GM12878 (cell line): ENCODE results near the gene MAMDC2. TPM values are rescaled to one million over a fixed set of nuclear protein-coding genes. Genes with fewer than 3 reads are reported as not detected.

Experiments
- ATAC-seq: fragments of 200-7000 bp; cut with Tn5 transposase; 3 replicates; pipeline ENCODE4 v1.9.1; 2020; ENCODE audit warnings: mild to moderate bottlenecking, moderate library complexity
- BruUV-seq: library from RNA; stranded (reverse); fragments of 400-500 nt; replicated peaks from 2 replicates; lab custom pipeline; 2021; lab: Mats Ljungman, UMichigan
- CTCF ChIA-PET: fragments of 300-600 bp; sonication (Branson Sonifier 250); formaldehyde crosslinking; extraction: SDS; loops from one replicate; lab custom pipeline; 2021; ENCODE audit warnings: inconsistent platforms; lab: Yijun Ruan, JAX
- POLR2A ChIA-PET: fragments of 350-600 bp; formaldehyde crosslinking; extraction: SDS; loops from one replicate; lab custom pipeline; 2021; ENCODE audit warnings: inconsistent platforms; lab: Charles Lee
- RAD21 ChIA-PET: fragments of 300-600 bp; sonication (Branson Sonifier 250); formaldehyde crosslinking; loops from one replicate; lab custom pipeline; 2023; ENCODE audit warnings: antibody characterized with exemption; ENCODE audit not compliant: unreplicated experiment; lab: Charles Lee
- SMC1A ChIA-PET: fragments of 300-600 bp; sonication (Branson Sonifier 250); formaldehyde crosslinking; loops from one replicate; lab custom pipeline; 2023; ENCODE audit not compliant: unreplicated experiment, uncharacterized antibody; lab: Charles Lee
- DNase-seq: peaks from one replicate; pipeline ENCODE4 v3.0.0-alpha.2; 2011; ENCODE audit warnings: low read depth, low spot score
- FAIRE-seq: peaks from 3 replicates; lab custom pipeline; 2011; peaks lifted over from hg19 to GRCh38; lab: Jason Lieb, UNC
- H2AFZ ChIP-seq: 2 replicates; pipeline ENCODE4 v1.6.0; 2011; ENCODE audit warnings: low read depth, low read length, control low read depth; ENCODE audit not compliant: control insufficient read depth
- H3K27ac ChIP-seq: 2 replicates; pipeline ENCODE4 v1.5.1; 2011; ENCODE audit warnings: control low read depth; ENCODE audit not compliant: control insufficient read depth, insufficient read depth
- H3K27me3 ChIP-seq, 2 experiments: replicated peaks in 1 of 2; 2 replicates each; pipeline versions ENCODE4 v1.6.0 to v1.6.1; 2011; ENCODE audit warnings: low read length in 1 of 2; ENCODE audit not compliant: control insufficient read depth in 2 of 2, insufficient read depth in 2 of 2
- H3K36me3 ChIP-seq, 2 experiments: 2 replicates each; pipeline ENCODE4 v1.5.1; 2011; ENCODE audit warnings: low read length in 1 of 2; ENCODE audit not compliant: control insufficient read depth in 2 of 2, insufficient read depth in 2 of 2
- H3K4me1 ChIP-seq: 2 replicates; pipeline ENCODE4 v1.6.1; 2011; ENCODE audit warnings: mild to moderate bottlenecking, low read length, moderate library complexity, mixed read lengths; ENCODE audit not compliant: control insufficient read depth, insufficient read depth
- H3K4me2 ChIP-seq: 2 replicates; pipeline ENCODE4 v1.6.0; 2011; ENCODE audit warnings: control low read depth; ENCODE audit not compliant: control insufficient read depth, insufficient read depth
- H3K4me3 ChIP-seq: fragments of 200-600 bp; sonication (generic); 2 replicates; pipeline ENCODE4 v1.5.1; 2016
- H3K79me2 ChIP-seq: 2 replicates; pipeline ENCODE4 v1.6.0; 2011; ENCODE audit warnings: low read length; ENCODE audit not compliant: control insufficient read depth, insufficient read depth
- H3K9ac ChIP-seq: 2 replicates; pipeline ENCODE4 v1.8.0; 2011; ENCODE audit warnings: low read length, control low read depth, mixed read lengths; ENCODE audit not compliant: control insufficient read depth, insufficient read depth
- H3K9me3 ChIP-seq: replicated peaks from 3 replicates; pipeline ENCODE4 v1.5.1; 2011; ENCODE audit warnings: mild to moderate bottlenecking, low read length; ENCODE audit not compliant: control insufficient read depth, insufficient read depth
- H4K20me1 ChIP-seq: 2 replicates; pipeline ENCODE4 v1.6.0; 2011; ENCODE audit not compliant: control insufficient read depth, insufficient read depth
- BMI1 ChIP-seq: fragments of 450-650 bp; IDR thresholded peaks from 2 replicates; pipeline ENCODE4 v1.6.1; 2016; ENCODE audit warnings: mild to moderate bottlenecking, moderate library complexity, borderline replicate concordance
- CHD2 ChIP-seq: IDR thresholded peaks from 2 replicates; pipeline ENCODE4 v1.6.1; 2011; ENCODE audit warnings: low read depth, low read length, improper control_type of control experiment, borderline replicate concordance
- FOS ChIP-seq: IDR thresholded peaks from 3 replicates; pipeline ENCODE4 v1.6.1; 2011; ENCODE audit warnings: borderline replicate concordance; ENCODE audit not compliant: insufficient read length; ENCODE audit errors: extremely low read depth
- LARP7 ChIP-seq: fragments of 450-650 bp; IDR thresholded peaks from 2 replicates; pipeline ENCODE4 v1.6.1; 2017; ENCODE audit warnings: mild to moderate bottlenecking
- RFX5 ChIP-seq: IDR thresholded peaks from 2 replicates; pipeline ENCODE4 v1.6.1; 2011; ENCODE audit warnings: low read depth, low read length, improper control_type of control experiment
- TCF12 ChIP-seq: IDR thresholded peaks from 2 replicates; pipeline ENCODE4 v1.6.1; 2011; ENCODE audit warnings: low read depth, mild to moderate bottlenecking, low read length
- YBX1 ChIP-seq: fragments of 450-650 bp; IDR thresholded peaks from 2 replicates; pipeline ENCODE4 v1.6.1; 2016; ENCODE audit warnings: antibody characterized with exemption
- ZNF24 ChIP-seq: fragments of 450-650 bp; IDR thresholded peaks from 2 replicates; pipeline ENCODE4 v1.6.1; 2017; ENCODE audit warnings: antibody characterized with exemption, mild to moderate bottlenecking
- ZZZ3 ChIP-seq: IDR thresholded peaks from 2 replicates; pipeline ENCODE4 v1.6.1; 2011; ENCODE audit warnings: low read depth; ENCODE audit not compliant: control insufficient read depth, insufficient read length
- WGBS: methylation state at CpG from one replicate; pipeline ENCODE4 v1.1.6; 2016; ENCODE audit warnings: low lambda C conversion rate; ENCODE audit not compliant: insufficient replicate concordance, insufficient coverage; ENCODE audit errors: missing lambda C conversion rate; 5-methylcytosine and 5-hydroxymethylcytosine counted together
- in situ Hi-C: fragments of 300-500 bp; cut with MboI; formaldehyde crosslinking; loops from 9 replicates; pipeline ENCODE4 v1.14.3; 2018; ENCODE audit warnings: mixed read lengths
- intact Hi-C: fragments of 100-400 bp; cut with micrococcal nuclease; formaldehyde crosslinking; loops from one replicate; pipeline ENCODE4 v1.14.2; 2022; ENCODE audit not compliant: unreplicated experiment
- polyA plus RNA-seq, 11 experiments: library from polyadenylated mRNA; depleted of rRNA in 4 of 11; unstranded in 6 of 11; stranded (reverse) in 5 of 11; fragments of >200 nt; fragmentation: Nextera tagmentation in 4 of 11; fragmentation: Illumina TruSeq in 1 of 11; extraction: Ambion mirVana in 4 of 11; extraction: Trizol in 1 of 11; gene quantifications; 1 replicate in 1 of 11; 2 replicates in 10 of 11; pipeline versions ENCODE4 v1.2.1 to v1.2.3, GENCODE V29; 2011 to 2016; ENCODE audit warnings: inconsistent platforms in 2 of 11, missing spikeins in 2 of 11, low read depth in 1 of 11
- total RNA-seq, 4 experiments: library from RNA; depleted of rRNA in 3 of 4; stranded (reverse); fragments of >200 nt in 3 of 4; fragmentation: Illumina TruSeq in 1 of 4; extraction: Trizol in 1 of 4; gene quantifications; 2 replicates each; pipeline versions ENCODE4 v1.2.1 to v1.2.3, GENCODE V29; 2013 to 2021
- TF ChIP-seq, protein P1 (sequence below): IDR thresholded peaks from 2 replicates; pipeline ENCODE4 v1.6.1; 2011; ENCODE audit warnings: borderline replicate concordance, low read depth, mild to moderate bottlenecking, moderate library complexity, mixed read lengths, low read length; ENCODE audit not compliant: insufficient read depth; ENCODE audit errors: extremely low read length
- TF ChIP-seq, protein P2 (sequence below): IDR thresholded peaks from 2 replicates; pipeline ENCODE4 v1.6.1; 2012; ENCODE audit warnings: mild to moderate bottlenecking, low read depth, low read length
- TF ChIP-seq, protein P3 (sequence below): fragments of 150-350 bp; IDR thresholded peaks from 2 replicates; pipeline ENCODE4 v1.6.1; 2016; ENCODE audit warnings: low read depth, low read length
- TF ChIP-seq, protein P4 (sequence below): IDR thresholded peaks from 2 replicates; pipeline ENCODE4 v1.6.1; 2011; ENCODE audit warnings: low read depth, mild to moderate bottlenecking, low read length, moderate library complexity, borderline replicate concordance; ENCODE audit errors: extremely low read depth
- TF ChIP-seq, protein P5 (sequence below): fragments of 450-650 bp; IDR thresholded peaks from 2 replicates; pipeline ENCODE4 v1.6.1; 2018; ENCODE audit warnings: borderline replicate concordance, mild to moderate bottlenecking; ENCODE audit not compliant: partially characterized antibody

MAMDC2 gene
- total and polyA plus RNA-seq, 10 of the 15 experiments (the other 5 are each of a cell fraction or from before 2014, with no cell fraction given) = 0.01 to 0.09 TPM; not detected in 8

DNA sequence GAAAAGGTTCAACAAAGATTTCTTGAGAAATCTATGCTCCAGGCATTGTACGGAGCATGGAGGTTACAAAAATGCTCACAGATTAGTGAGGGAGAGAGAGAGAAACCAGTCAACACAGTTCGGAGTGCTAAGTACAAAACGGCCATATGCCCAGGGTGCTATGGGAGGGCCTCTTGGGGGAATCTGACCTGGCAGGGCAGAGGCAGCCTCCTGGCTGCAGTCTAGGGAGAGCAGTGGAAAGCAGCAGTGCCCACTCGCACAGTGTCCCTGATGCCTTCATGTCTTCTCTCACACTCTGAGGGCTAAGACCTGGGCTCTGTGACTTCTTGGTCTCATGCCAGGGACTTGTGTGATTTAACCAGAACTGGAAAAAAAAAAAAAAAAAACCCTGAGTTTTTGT lies 185.4 kb downstream of the MAMDC2 start:
- no peaks in the 10 kb centered on the region for H3K4me1 ChIP-seq
- in situ Hi-C loops (no loop called here), intact Hi-C loops (loop anchor here (10.0 kb wide), 1 partner anchor 56 kb away; no protein-coding TSS in a partner anchor)
- ATAC-seq = no peak
- no peak overlapping the region for H3K4me3 ChIP-seq
- ChIA-PET SMC1A (no interaction called here), RAD21 (no interaction called here), CTCF (no interaction called here), POLR2A (no interaction called here)
- H3K36me3 ChIP-seq = no peaks in the 10 kb centered on the region
- H3K9me3 ChIP-seq = no peaks in the 10 kb centered on the region
- no peaks in the 10 kb centered on the region for H4K20me1 ChIP-seq
- H3K27me3 ChIP-seq = no peaks in the 10 kb centered on the region
- no peak overlapping the region for H3K9ac ChIP-seq
- FAIRE-seq = no peak
- WGBS = 64% methylated on average over 4 of the region's 4 CpGs
- no peak overlapping the region for H2AFZ ChIP-seq
- H3K27ac ChIP-seq = no peak overlapping the region
- no TSS peak for BruUV-seq
- no peak for DNase-seq
- no peak overlapping the region for H3K4me2 ChIP-seq
- no peaks in the 10 kb centered on the region for H3K79me2 ChIP-seq
- TF ChIP-seq ZZZ3 (no peak), ZNF24 (no peak), TCF12 (no peak), BMI1 (no peak), FOS (no peak), YBX1 (no peak), LARP7 (no peak), CHD2 (no peak), RFX5 (no peak)
- TF ChIP-seq, protein P1, sequence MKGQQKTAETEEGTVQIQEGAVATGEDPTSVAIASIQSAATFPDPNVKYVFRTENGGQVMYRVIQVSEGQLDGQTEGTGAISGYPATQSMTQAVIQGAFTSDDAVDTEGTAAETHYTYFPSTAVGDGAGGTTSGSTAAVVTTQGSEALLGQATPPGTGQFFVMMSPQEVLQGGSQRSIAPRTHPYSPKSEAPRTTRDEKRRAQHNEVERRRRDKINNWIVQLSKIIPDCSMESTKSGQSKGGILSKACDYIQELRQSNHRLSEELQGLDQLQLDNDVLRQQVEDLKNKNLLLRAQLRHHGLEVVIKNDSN = no peak
- TF ChIP-seq, protein P2, sequence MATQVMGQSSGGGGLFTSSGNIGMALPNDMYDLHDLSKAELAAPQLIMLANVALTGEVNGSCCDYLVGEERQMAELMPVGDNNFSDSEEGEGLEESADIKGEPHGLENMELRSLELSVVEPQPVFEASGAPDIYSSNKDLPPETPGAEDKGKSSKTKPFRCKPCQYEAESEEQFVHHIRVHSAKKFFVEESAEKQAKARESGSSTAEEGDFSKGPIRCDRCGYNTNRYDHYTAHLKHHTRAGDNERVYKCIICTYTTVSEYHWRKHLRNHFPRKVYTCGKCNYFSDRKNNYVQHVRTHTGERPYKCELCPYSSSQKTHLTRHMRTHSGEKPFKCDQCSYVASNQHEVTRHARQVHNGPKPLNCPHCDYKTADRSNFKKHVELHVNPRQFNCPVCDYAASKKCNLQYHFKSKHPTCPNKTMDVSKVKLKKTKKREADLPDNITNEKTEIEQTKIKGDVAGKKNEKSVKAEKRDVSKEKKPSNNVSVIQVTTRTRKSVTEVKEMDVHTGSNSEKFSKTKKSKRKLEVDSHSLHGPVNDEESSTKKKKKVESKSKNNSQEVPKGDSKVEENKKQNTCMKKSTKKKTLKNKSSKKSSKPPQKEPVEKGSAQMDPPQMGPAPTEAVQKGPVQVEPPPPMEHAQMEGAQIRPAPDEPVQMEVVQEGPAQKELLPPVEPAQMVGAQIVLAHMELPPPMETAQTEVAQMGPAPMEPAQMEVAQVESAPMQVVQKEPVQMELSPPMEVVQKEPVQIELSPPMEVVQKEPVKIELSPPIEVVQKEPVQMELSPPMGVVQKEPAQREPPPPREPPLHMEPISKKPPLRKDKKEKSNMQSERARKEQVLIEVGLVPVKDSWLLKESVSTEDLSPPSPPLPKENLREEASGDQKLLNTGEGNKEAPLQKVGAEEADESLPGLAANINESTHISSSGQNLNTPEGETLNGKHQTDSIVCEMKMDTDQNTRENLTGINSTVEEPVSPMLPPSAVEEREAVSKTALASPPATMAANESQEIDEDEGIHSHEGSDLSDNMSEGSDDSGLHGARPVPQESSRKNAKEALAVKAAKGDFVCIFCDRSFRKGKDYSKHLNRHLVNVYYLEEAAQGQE = no peak
- TF ChIP-seq, protein P3, sequence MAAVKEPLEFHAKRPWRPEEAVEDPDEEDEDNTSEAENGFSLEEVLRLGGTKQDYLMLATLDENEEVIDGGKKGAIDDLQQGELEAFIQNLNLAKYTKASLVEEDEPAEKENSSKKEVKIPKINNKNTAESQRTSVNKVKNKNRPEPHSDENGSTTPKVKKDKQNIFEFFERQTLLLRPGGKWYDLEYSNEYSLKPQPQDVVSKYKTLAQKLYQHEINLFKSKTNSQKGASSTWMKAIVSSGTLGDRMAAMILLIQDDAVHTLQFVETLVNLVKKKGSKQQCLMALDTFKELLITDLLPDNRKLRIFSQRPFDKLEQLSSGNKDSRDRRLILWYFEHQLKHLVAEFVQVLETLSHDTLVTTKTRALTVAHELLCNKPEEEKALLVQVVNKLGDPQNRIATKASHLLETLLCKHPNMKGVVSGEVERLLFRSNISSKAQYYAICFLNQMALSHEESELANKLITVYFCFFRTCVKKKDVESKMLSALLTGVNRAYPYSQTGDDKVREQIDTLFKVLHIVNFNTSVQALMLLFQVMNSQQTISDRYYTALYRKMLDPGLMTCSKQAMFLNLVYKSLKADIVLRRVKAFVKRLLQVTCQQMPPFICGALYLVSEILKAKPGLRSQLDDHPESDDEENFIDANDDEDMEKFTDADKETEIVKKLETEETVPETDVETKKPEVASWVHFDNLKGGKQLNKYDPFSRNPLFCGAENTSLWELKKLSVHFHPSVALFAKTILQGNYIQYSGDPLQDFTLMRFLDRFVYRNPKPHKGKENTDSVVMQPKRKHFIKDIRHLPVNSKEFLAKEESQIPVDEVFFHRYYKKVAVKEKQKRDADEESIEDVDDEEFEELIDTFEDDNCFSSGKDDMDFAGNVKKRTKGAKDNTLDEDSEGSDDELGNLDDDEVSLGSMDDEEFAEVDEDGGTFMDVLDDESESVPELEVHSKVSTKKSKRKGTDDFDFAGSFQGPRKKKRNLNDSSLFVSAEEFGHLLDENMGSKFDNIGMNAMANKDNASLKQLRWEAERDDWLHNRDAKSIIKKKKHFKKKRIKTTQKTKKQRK = no peak
- TF ChIP-seq, protein P4, sequence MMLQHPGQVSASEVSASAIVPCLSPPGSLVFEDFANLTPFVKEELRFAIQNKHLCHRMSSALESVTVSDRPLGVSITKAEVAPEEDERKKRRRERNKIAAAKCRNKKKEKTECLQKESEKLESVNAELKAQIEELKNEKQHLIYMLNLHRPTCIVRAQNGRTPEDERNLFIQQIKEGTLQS = no peak
- TF ChIP-seq, protein P5, sequence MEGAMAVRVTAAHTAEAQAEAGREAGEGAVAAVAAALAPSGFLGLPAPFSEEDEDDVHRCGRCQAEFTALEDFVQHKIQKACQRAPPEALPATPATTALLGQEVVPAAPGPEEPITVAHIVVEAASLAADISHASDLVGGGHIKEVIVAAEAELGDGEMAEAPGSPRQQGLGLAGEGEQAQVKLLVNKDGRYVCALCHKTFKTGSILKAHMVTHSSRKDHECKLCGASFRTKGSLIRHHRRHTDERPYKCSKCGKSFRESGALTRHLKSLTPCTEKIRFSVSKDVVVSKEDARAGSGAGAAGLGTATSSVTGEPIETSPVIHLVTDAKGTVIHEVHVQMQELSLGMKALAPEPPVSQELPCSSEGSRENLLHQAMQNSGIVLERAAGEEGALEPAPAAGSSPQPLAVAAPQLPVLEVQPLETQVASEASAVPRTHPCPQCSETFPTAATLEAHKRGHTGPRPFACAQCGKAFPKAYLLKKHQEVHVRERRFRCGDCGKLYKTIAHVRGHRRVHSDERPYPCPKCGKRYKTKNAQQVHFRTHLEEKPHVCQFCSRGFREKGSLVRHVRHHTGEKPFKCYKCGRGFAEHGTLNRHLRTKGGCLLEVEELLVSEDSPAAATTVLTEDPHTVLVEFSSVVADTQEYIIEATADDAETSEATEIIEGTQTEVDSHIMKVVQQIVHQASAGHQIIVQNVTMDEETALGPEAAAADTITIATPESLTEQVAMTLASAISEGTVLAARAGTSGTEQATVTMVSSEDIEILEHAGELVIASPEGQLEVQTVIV = no peak
